ENCODE data around the gene ADAMTS15. TPM values are rescaled to one million over a fixed set of nuclear protein-coding genes. Genes with fewer than 3 reads are reported as not detected.
A peak's percentile ranks its signal among the peaks of the same experiment; 100 is the strongest.
"Not testable (repeated sequence)": the region's sequence is repeated elsewhere in the genome, so short reads cannot be mapped to it uniquely, and the experiment has no call there.

Gene ADAMTS15
- total RNA-seq, 2 experiments from 2014 or later: not detected

- H3K27ac Mint-ChIP-seq: no peak overlapping the region
- H3K4me1 Mint-ChIP-seq (ENCODE audit: low read depth): peaks cover 10% of the 10 kb centered on the region
- no peaks in the 10 kb centered on the region for H3K9me3 Mint-ChIP-seq
- TF ChIP-seq CTCF (IDR thresholded peaks at IDR 0.05): peak; percentile 84
- DNase-seq (peak; percentile 77), ATAC-seq (peak; percentile 83)
- peaks cover 16% of the 10 kb centered on the region for H3K27me3 Mint-ChIP-seq
- no peak overlapping the region for H3K4me3 Mint-ChIP-seq
- H3K36me3 Mint-ChIP-seq (ENCODE audit: low read depth): no peaks in the 10 kb centered on the region
- ChIA-PET POLR2A (no interaction called here), CTCF (interaction anchor here (0.7 to 10.6 kb wide), 35 partner anchors 10 to 481 kb away, joined by 3 to 279 read pairs (median 4); partner anchors contain the start of genes ADAMTS15 and SNX19)
- intact Hi-C loops (cut with micrococcal nuclease): loop anchor here (1.0 to 5.0 kb wide), 2 partner anchors 222 to 428 kb away; no protein-coding TSS in a partner anchor
Observed at GRCh38 chr11:130434521-130435223, 13.8 kb upstream of the ADAMTS15 start.

- Mint-ChIP-seq H3K27me3 (peaks cover 7% of the 10 kb centered on the region), H3K27ac (no peak overlapping the region), H3K4me3 (no peak overlapping the region), H3K36me3 (ENCODE audit: low read depth) (no peaks in the 10 kb centered on the region), H3K9me3 (no peaks in the 10 kb centered on the region), H3K4me1 (ENCODE audit: low read depth) (peaks cover 10% of the 10 kb centered on the region)
- no peak for ATAC-seq
- no peak for DNase-seq
- intact Hi-C loops (cut with micrococcal nuclease): loop anchor here (1.0 kb wide), 1 partner anchor 427 kb away; no protein-coding TSS in a partner anchor
- no peak for TF ChIP-seq CTCF (IDR thresholded peaks at IDR 0.05)
- ChIA-PET POLR2A (interaction anchor here (0.6 kb wide), 1 partner anchor 494 kb away, joined by 3 read pairs; no protein-coding TSS in a partner anchor), CTCF (interaction anchor here (0.9 to 10.6 kb wide), 21 partner anchors 9 to 464 kb away, joined by 3 to 279 read pairs (median 4); no protein-coding TSS in a partner anchor)
Observed at GRCh38 chr11:130435671-130436070, 12.8 kb upstream of the ADAMTS15 start.

- TF ChIP-seq CTCF (IDR thresholded peaks at IDR 0.05): no peak
- no peak overlapping the region for H3K4me3 Mint-ChIP-seq
- H3K27me3 Mint-ChIP-seq: peaks cover 5% of the 10 kb centered on the region
- intact Hi-C loops (cut with micrococcal nuclease): no loop called here
- ChIA-PET POLR2A (no interaction called here), CTCF (interaction anchor here (1.4 to 10.6 kb wide), 4 partner anchors 8 to 433 kb away, joined by 4 to 279 read pairs (median 10); no protein-coding TSS in a partner anchor)
- no peaks in the 10 kb centered on the region for H3K9me3 Mint-ChIP-seq
- DNase-seq (no peak), ATAC-seq (no peak)
- H3K4me1 Mint-ChIP-seq (ENCODE audit: low read depth): peaks cover 10% of the 10 kb centered on the region
- H3K27ac Mint-ChIP-seq: no peak overlapping the region
- H3K36me3 Mint-ChIP-seq (ENCODE audit: low read depth): no peaks in the 10 kb centered on the region
Observed at GRCh38 chr11:130436171-130436570, 12.3 kb upstream of the ADAMTS15 start.

- Mint-ChIP-seq H3K27ac (no peak overlapping the region), H3K4me3 (no peak overlapping the region), H3K9me3 (no peaks in the 10 kb centered on the region), H3K36me3 (ENCODE audit: low read depth) (no peaks in the 10 kb centered on the region), H3K4me1 (ENCODE audit: low read depth) (peaks cover 10% of the 10 kb centered on the region), H3K27me3 (peaks cover 2% of the 10 kb centered on the region)
- intact Hi-C loops (cut with micrococcal nuclease): no loop called here
- ChIA-PET POLR2A (no interaction called here), CTCF (interaction anchor here (10.6 kb wide), 1 partner anchor 422 kb away, joined by 279 read pairs; no protein-coding TSS in a partner anchor)
- DNase-seq: no peak
- ATAC-seq: no peak
- no peak for TF ChIP-seq CTCF (IDR thresholded peaks at IDR 0.05)
Observed at GRCh38 chr11:130437848-130438247, 10.6 kb upstream of the ADAMTS15 start.

- H3K27me3 Mint-ChIP-seq; H3K36me3 Mint-ChIP-seq (ENCODE audit: low read depth); ATAC-seq; H3K4me1 Mint-ChIP-seq (ENCODE audit: low read depth); H3K9me3 Mint-ChIP-seq; POLR2A ChIA-PET; H3K4me3 Mint-ChIP-seq; DNase-seq; intact Hi-C loops (cut with micrococcal nuclease): not testable (repeated sequence)
- CTCF ChIA-PET: interaction anchor here (10.6 kb wide), 1 partner anchor 421 kb away, joined by 279 read pairs; no protein-coding TSS in a partner anchor
- H3K27ac Mint-ChIP-seq: peak overlapping the region; percentile 75
Observed at GRCh38 chr11:130438401-130439159, 9.9 kb upstream of the ADAMTS15 start.
